ENCODE data around the gene POTEH.
"Not testable (repeated sequence)": the region's sequence is repeated elsewhere in the genome, so short reads cannot be mapped to it uniquely, and the experiment has no call there.

- TF ChIP-seq, protein P1, sequence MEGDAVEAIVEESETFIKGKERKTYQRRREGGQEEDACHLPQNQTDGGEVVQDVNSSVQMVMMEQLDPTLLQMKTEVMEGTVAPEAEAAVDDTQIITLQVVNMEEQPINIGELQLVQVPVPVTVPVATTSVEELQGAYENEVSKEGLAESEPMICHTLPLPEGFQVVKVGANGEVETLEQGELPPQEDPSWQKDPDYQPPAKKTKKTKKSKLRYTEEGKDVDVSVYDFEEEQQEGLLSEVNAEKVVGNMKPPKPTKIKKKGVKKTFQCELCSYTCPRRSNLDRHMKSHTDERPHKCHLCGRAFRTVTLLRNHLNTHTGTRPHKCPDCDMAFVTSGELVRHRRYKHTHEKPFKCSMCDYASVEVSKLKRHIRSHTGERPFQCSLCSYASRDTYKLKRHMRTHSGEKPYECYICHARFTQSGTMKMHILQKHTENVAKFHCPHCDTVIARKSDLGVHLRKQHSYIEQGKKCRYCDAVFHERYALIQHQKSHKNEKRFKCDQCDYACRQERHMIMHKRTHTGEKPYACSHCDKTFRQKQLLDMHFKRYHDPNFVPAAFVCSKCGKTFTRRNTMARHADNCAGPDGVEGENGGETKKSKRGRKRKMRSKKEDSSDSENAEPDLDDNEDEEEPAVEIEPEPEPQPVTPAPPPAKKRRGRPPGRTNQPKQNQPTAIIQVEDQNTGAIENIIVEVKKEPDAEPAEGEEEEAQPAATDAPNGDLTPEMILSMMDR (IDR thresholded peaks at IDR 0.05), result not testable (repeated sequence)
- TF ChIP-seq POLR2A (IDR thresholded peaks at IDR 0.05), result not testable (repeated sequence)
Measured at GRCh38 chr22:15689749-15690125, at the start of gene POTEH.

Measured in thyroid gland (tissue), 4 donors.